Activated CD4-positive, alpha-beta T cell treated with anti-CD3 and anti-CD28 coated beads, Interleukin-2, amount 50 U/mL, for 16 hours (primary cell): Measurements from ENCODE around the gene AP3S1.

Experiments used
- DNase-seq: peaks from one replicate; pipeline ENCODE4 v3.0.0-alpha.2; 2020

Gene AP3S1

GRCh38 chr5:115944501-115944900 lies 102.8 kb downstream of the AP3S1 start:
- no peak for DNase-seq

GRCh38 chr5:115946655-115947054 lies 104.9 kb downstream of the AP3S1 start:
- DNase-seq: no peak

GRCh38 chr5:115947260-115947659 lies 105.5 kb downstream of the AP3S1 start:
- DNase-seq: no peak

GRCh38 chr5:115948091-115948534 lies 106.4 kb downstream of the AP3S1 start:
- DNase-seq: no peak

- no peak for DNase-seq
Measured at GRCh38 chr5:115949096-115949495, 107.4 kb downstream of the AP3S1 start.

GRCh38 chr5:115952588-115952987 lies 110.9 kb downstream of the AP3S1 start:
- DNase-seq: no peak

- no peak for DNase-seq
Measured at GRCh38 chr5:115954144-115954543, 112.4 kb downstream of the AP3S1 start.

GRCh38 chr5:115956957-115957356 lies 115.2 kb downstream of the AP3S1 start:
- no peak for DNase-seq

GRCh38 chr5:115961381-115962238 lies 119.9 kb downstream of the AP3S1 start:
- no peak for DNase-seq

- DNase-seq: no peak
Measured at GRCh38 chr5:115962239-115962564, 120.5 kb downstream of the AP3S1 start, which contains the start of gene LVRN. Gene LVRN, plus strand, starts transcription at chr5:115962475. Its CDS starts 143 bp downstream, at chr5:115962618.

- no peak for DNase-seq
Measured at GRCh38 chr5:115962565-115963402, 121.0 kb downstream of the AP3S1 start.

- no peak for DNase-seq
Measured at GRCh38 chr5:115963566-115963965, 121.8 kb downstream of the AP3S1 start.
